ENCODE measurements around the gene S100A8. TPM values are rescaled to one million over a fixed set of nuclear protein-coding genes. Genes with fewer than 3 reads are reported as not detected.

Gene S100A8
- total RNA-seq, 1 experiment from 2014 or later: 1.4 TPM

- Histone ChIP-seq H3K4me1 (ENCODE audit: control insufficient read depth in 1 of 2, insufficient read depth in 2 of 2, low read length in 2 of 2) (no peaks in the 10 kb centered on the region), H3K4me3 (replicated peaks in 1 of 2; ENCODE audit: low read depth in 1 of 2, low read length in 2 of 2) (no peak overlapping the region), H3K36me3 (ENCODE audit: control insufficient read depth in 1 of 2, insufficient read depth in 2 of 2, low read length in 2 of 2) (no peaks in the 10 kb centered on the region), H3K9me2 (ENCODE audit: insufficient read depth) (no peaks in the 10 kb centered on the region), H2AFZ (ENCODE audit: low read depth, low read length, poor library complexity, severe bottlenecking) (no peak overlapping the region), H3K27ac (ENCODE audit: low read depth, low read length) (no peak overlapping the region), H3K9me3 (ENCODE audit: control insufficient read depth in 1 of 2, insufficient read depth in 1 of 2, low read depth in 1 of 2, low read length in 2 of 2) (no peaks in the 10 kb centered on the region), H3K4me2 (ENCODE audit: low read length) (no peak overlapping the region), H3K79me2 (ENCODE audit: insufficient read depth, low read length) (no peaks in the 10 kb centered on the region), H3K27me3 (ENCODE audit: insufficient read depth, low read length) (peaks cover 43% of the 10 kb centered on the region), H3K9ac (ENCODE audit: low read length) (no peak overlapping the region), H4K20me1 (ENCODE audit: insufficient read depth) (no peaks in the 10 kb centered on the region)
- DNase-seq (ENCODE audit: low read depth, low spot score): no peak
- no peak for ATAC-seq
- no peak for TF ChIP-seq EZH2 (IDR thresholded peaks at IDR 0.05)
- TF ChIP-seq MAX (IDR thresholded peaks at IDR 0.05): no peak
- no peak for TF ChIP-seq CEBPB (IDR thresholded peaks at IDR 0.05; ENCODE audit: low read depth)
- no peak for TF ChIP-seq ELF1 (IDR thresholded peaks at IDR 0.05; ENCODE audit: borderline replicate concordance, low read depth)
- no peak for TF ChIP-seq SIN3A (IDR thresholded peaks at IDR 0.05; ENCODE audit: low read depth)
- no peak for TF ChIP-seq JUND (IDR thresholded peaks at IDR 0.05)
- ChIA-PET CTCF (interaction anchor here (0.7 to 1.6 kb wide), 3 partner anchors 9 to 10 kb away, joined by 3 to 6 read pairs (median 3); no protein-coding TSS in a partner anchor), POLR2A (no interaction called here), RAD21 (ENCODE audit: low non-redundant PET in 1 of 2, low total read pairs in 2 of 2, uncharacterized antibody in 2 of 2, unreplicated experiment in 2 of 2) (no interaction called here)
- BruUV-seq (replicated peaks): no TSS peak
- intact Hi-C loops (cut with micrococcal nuclease): no loop called here
These were observed 47.7 kb downstream of the S100A8 start for GRCh38 chr1:153343040-153343681.

- no peaks in the 10 kb centered on the region for H3K79me2 ChIP-seq (ENCODE audit: insufficient read depth, low read length)
- H3K27me3 ChIP-seq (ENCODE audit: insufficient read depth, low read length): peaks cover 43% of the 10 kb centered on the region
- no peak overlapping the region for H3K4me2 ChIP-seq (ENCODE audit: low read length)
- no peak for DNase-seq (ENCODE audit: low read depth, low spot score)
- H3K27ac ChIP-seq (ENCODE audit: low read depth, low read length): no peak overlapping the region
- no peaks in the 10 kb centered on the region for H3K4me1 ChIP-seq (ENCODE audit: control insufficient read depth in 1 of 2, insufficient read depth in 2 of 2, low read length in 2 of 2)
- POLR2A ChIA-PET: no interaction called here
- no TSS peak for BruUV-seq (replicated peaks)
- H3K9me2 ChIP-seq (ENCODE audit: insufficient read depth): no peaks in the 10 kb centered on the region
- RAD21 ChIA-PET (ENCODE audit: low non-redundant PET in 1 of 2, low total read pairs in 2 of 2, uncharacterized antibody in 2 of 2, unreplicated experiment in 2 of 2): no interaction called here
- H3K36me3 ChIP-seq (ENCODE audit: control insufficient read depth in 1 of 2, insufficient read depth in 2 of 2, low read length in 2 of 2): no peaks in the 10 kb centered on the region
- no peak for ATAC-seq
- no peaks in the 10 kb centered on the region for H4K20me1 ChIP-seq (ENCODE audit: insufficient read depth)
- CTCF ChIA-PET: interaction anchor here (1.6 kb wide), 1 partner anchor 11 kb away, joined by 6 read pairs; no protein-coding TSS in a partner anchor
- H3K4me3 ChIP-seq (replicated peaks in 1 of 2; ENCODE audit: low read depth in 1 of 2, low read length in 2 of 2): no peak overlapping the region
- no peak overlapping the region for H3K9ac ChIP-seq (ENCODE audit: low read length)
- H3K9me3 ChIP-seq (ENCODE audit: control insufficient read depth in 1 of 2, insufficient read depth in 1 of 2, low read depth in 1 of 2, low read length in 2 of 2): no peaks in the 10 kb centered on the region
- intact Hi-C loops (cut with micrococcal nuclease): no loop called here
- no peak overlapping the region for H2AFZ ChIP-seq (ENCODE audit: low read depth, low read length, poor library complexity, severe bottlenecking)
- no peak for TF ChIP-seq CTCF (IDR thresholded peaks at IDR 0.05 in 2 of 3, conservative IDR thresholded peaks at IDR 0.05 in 1 of 3; ENCODE audit: borderline replicate concordance in 1 of 3, insufficient read depth in 1 of 3, low read depth in 2 of 3, low read length in 2 of 3)
- TF ChIP-seq CBX3 (IDR thresholded peaks at IDR 0.05; ENCODE audit: low read depth): no peak
- no peak for TF ChIP-seq POLR2AphosphoS5 (IDR thresholded peaks at IDR 0.05; ENCODE audit: low read depth, low read length)
- no peak for TF ChIP-seq ZNF274 (IDR thresholded peaks at IDR 0.05; ENCODE audit: low read depth, low read length)
- TF ChIP-seq ELF1 (IDR thresholded peaks at IDR 0.05; ENCODE audit: borderline replicate concordance, low read depth): no peak
- no peak for TF ChIP-seq SP1 (IDR thresholded peaks at IDR 0.05; ENCODE audit: low read depth)
- TF ChIP-seq FOSL1 (IDR thresholded peaks at IDR 0.05; ENCODE audit: low read depth): no peak
- TF ChIP-seq CEBPB (IDR thresholded peaks at IDR 0.05; ENCODE audit: low read depth): no peak
- no peak for TF ChIP-seq MAX (IDR thresholded peaks at IDR 0.05)
- TF ChIP-seq RAD21 (IDR thresholded peaks at IDR 0.05; ENCODE audit: low read depth): no peak
- TF ChIP-seq POLR2A (IDR thresholded peaks at IDR 0.05; ENCODE audit: borderline replicate concordance, extremely low read depth, insufficient read depth, insufficient read length): no peak
- no peak for TF ChIP-seq EGR1 (IDR thresholded peaks at IDR 0.05; ENCODE audit: low read depth)
- TF ChIP-seq ZBTB33 (IDR thresholded peaks at IDR 0.05; ENCODE audit: extremely low read depth, insufficient replicate concordance, low read length): no peak
- no peak for TF ChIP-seq EZH2phosphoT487 (IDR thresholded peaks at IDR 0.05; ENCODE audit: borderline replicate concordance)
These were observed 48.7 kb downstream of the S100A8 start for GRCh38 chr1:153342178-153342577.

Measured in HCT116 (cell line).